ENCODE data around the gene XKR7.
"Not testable (repeated sequence)": the region's sequence is repeated elsewhere in the genome, so short reads cannot be mapped to it uniquely, and the experiment has no call there.

Gene XKR7

GRCh38 chr20:31967830-31968249, at the start of gene XKR7:
Gene XKR7, plus strand, starts transcription at chr20:31968151. Its CDS starts 25 bp downstream, at chr20:31968176.
- DNase-seq (ENCODE audit: low read depth), result no peak

GRCh38 chr20:31918466-31919105, 49.4 kb upstream of the XKR7 start:
- no peak for DNase-seq (ENCODE audit: low read depth)

GRCh38 chr20:31919410-31920155, 48.4 kb upstream of the XKR7 start:
- DNase-seq (ENCODE audit: low read depth), result no peak

GRCh38 chr20:31920275-31920855, 47.6 kb upstream of the XKR7 start:
- DNase-seq (ENCODE audit: low read depth), result no peak

GRCh38 chr20:31921480-31921879, 46.5 kb upstream of the XKR7 start:
- not testable (repeated sequence) for DNase-seq (ENCODE audit: low read depth)

GRCh38 chr20:31922181-31922580, 45.8 kb upstream of the XKR7 start:
- no peak for DNase-seq (ENCODE audit: low read depth)

GRCh38 chr20:31922588-31922987, 45.4 kb upstream of the XKR7 start:
- no peak for DNase-seq (ENCODE audit: low read depth)

GRCh38 chr20:31923388-31924331, 44.3 kb upstream of the XKR7 start:
- DNase-seq (ENCODE audit: low read depth), result no peak

- DNase-seq (ENCODE audit: low read depth), result no peak
Observed at GRCh38 chr20:31924561-31924960, 43.4 kb upstream of the XKR7 start.

GRCh38 chr20:31925631-31926030, 42.3 kb upstream of the XKR7 start:
- DNase-seq (ENCODE audit: low read depth), result no peak

- no peak for DNase-seq (ENCODE audit: low read depth)
Observed at GRCh38 chr20:31926493-31926892, 41.5 kb upstream of the XKR7 start.

- no peak for DNase-seq (ENCODE audit: low read depth)
Observed at GRCh38 chr20:31927627-31928159, 40.3 kb upstream of the XKR7 start.

- DNase-seq (ENCODE audit: low read depth), result not testable (repeated sequence)
Observed at GRCh38 chr20:31929631-31930030, 38.3 kb upstream of the XKR7 start.

- DNase-seq (ENCODE audit: low read depth), result no peak
Observed at GRCh38 chr20:31930779-31931178, 37.2 kb upstream of the XKR7 start.

GRCh38 chr20:31933698-31934097, 34.3 kb upstream of the XKR7 start:
- no peak for DNase-seq (ENCODE audit: low read depth)

GRCh38 chr20:31934491-31934890, 33.5 kb upstream of the XKR7 start:
- no peak for DNase-seq (ENCODE audit: low read depth)

- no peak for DNase-seq (ENCODE audit: low read depth)
Observed at GRCh38 chr20:31934968-31935764, 32.8 kb upstream of the XKR7 start.

GRCh38 chr20:31936420-31936819, 31.5 kb upstream of the XKR7 start:
- no peak for DNase-seq (ENCODE audit: low read depth)

- DNase-seq (ENCODE audit: low read depth), result no peak
Observed at GRCh38 chr20:31937820-31938219, 30.1 kb upstream of the XKR7 start.

- DNase-seq (ENCODE audit: low read depth), result no peak
Observed at GRCh38 chr20:31939661-31940060, 28.3 kb upstream of the XKR7 start.

- no peak for DNase-seq (ENCODE audit: low read depth)
Observed at GRCh38 chr20:31943052-31943471, 24.9 kb upstream of the XKR7 start.

Measured in stimulated activated CD8-positive, alpha-beta memory T cell treated with anti-CD3 and anti-CD28 coated beads, Interleukin-12 subunit alpha, Interleukin-12 subunit beta, amount 100 ng/mL, for 1 hour (primary cell).